Natural killer cell (primary cell): ENCODE data around the gene RRP12. TPM values are rescaled to one million over a fixed set of nuclear protein-coding genes. Genes with fewer than 3 reads are reported as not detected.
"Not testable (repeated sequence)": the region's sequence is repeated elsewhere in the genome, so short reads cannot be mapped to it uniquely, and the experiment has no call there.

Experiments
- ATAC-seq, 3 donors: fragments of 150-1000 bp in 2 of 3; fragments of 200-7000 bp in 1 of 3; cut with Tn5 transposase; 1 replicate in 1 of 3; 2 replicates in 2 of 3; pipeline ENCODE4 v1.10.0; 2021; ENCODE audit warnings: mild to moderate bottlenecking in 2 of 3, moderate library complexity in 2 of 3
- DNase-seq, 2 donors: peaks; one replicate each; pipeline versions ENCODE4 v3.0.0 to v3.0.0-alpha.2; 2013 to 2021; ENCODE audit warnings: mixed read lengths in 1 of 2
- H3K27ac ChIP-seq: one replicate; pipeline ENCODE4 v1.5.1; 2013; ENCODE audit warnings: mild to moderate bottlenecking, low read length
- H3K27me3 ChIP-seq: one replicate; pipeline ENCODE4 v1.6.1; 2013; ENCODE audit warnings: low read length; ENCODE audit not compliant: control insufficient read depth, insufficient read depth
- H3K36me3 ChIP-seq: one replicate; pipeline ENCODE4 v1.6.1; 2013; ENCODE audit warnings: low read length; ENCODE audit not compliant: control insufficient read depth, insufficient read depth
- H3K4me1 ChIP-seq: one replicate; pipeline ENCODE4 v1.6.1; 2013; ENCODE audit warnings: low read length; ENCODE audit not compliant: control insufficient read depth, insufficient read depth
- H3K4me3 ChIP-seq: one replicate; pipeline ENCODE4 v1.5.1; 2013; ENCODE audit warnings: low read length
- H3K9me3 ChIP-seq: one replicate; pipeline ENCODE4 v1.6.1; 2013; ENCODE audit warnings: low read length; ENCODE audit not compliant: control insufficient read depth, insufficient read depth
- H3K27ac Mint-ChIP-seq, 2 donors: one replicate each; pipeline ENCODE4 v1.8.0; 2022; ENCODE audit warnings: mild to moderate bottlenecking in 2 of 2, mixed read lengths in 2 of 2, moderate library complexity in 1 of 2
- H3K27me3 Mint-ChIP-seq, 2 donors: one replicate each; pipeline ENCODE4 v1.8.0; 2022; ENCODE audit warnings: low read depth in 2 of 2, mixed read lengths in 2 of 2
- H3K36me3 Mint-ChIP-seq: one replicate; pipeline ENCODE4 v1.8.0; 2022; ENCODE audit warnings: mixed read lengths
- H3K4me1 Mint-ChIP-seq, 2 donors: one replicate each; pipeline ENCODE4 v1.8.0; 2022; ENCODE audit warnings: mixed read lengths in 2 of 2
- H3K4me3 Mint-ChIP-seq: one replicate; pipeline ENCODE4 v1.8.0; 2022; ENCODE audit warnings: mild to moderate bottlenecking, moderate library complexity, mixed read lengths
- H3K9me3 Mint-ChIP-seq, 2 donors: one replicate each; pipeline ENCODE4 v1.8.0; 2022; ENCODE audit warnings: mixed read lengths in 2 of 2
- WGBS: methylation state at CpG from one replicate; pipeline ENCODE4 v1.1.7; 2013; ENCODE audit warnings: missing lambda C conversion rate; ENCODE audit not compliant: insufficient coverage; 5-methylcytosine and 5-hydroxymethylcytosine counted together
- intact Hi-C: fragments of 100-400 bp; cut with micrococcal nuclease; formaldehyde crosslinking; loops from one replicate; pipeline ENCODE4 v1.14.2; 2022
- total RNA-seq, 4 donors: library from RNA; stranded (reverse); fragments of 120-200 nt in 1 of 4; gene quantifications; one replicate each; pipeline versions ENCODE4 v1.2.3 to v1.2.4, GENCODE V29; 2013 to 2022
- TF ChIP-seq, protein P1 (sequence below): fragments of 200-600 bp; IDR thresholded peaks from one replicate; pipeline ENCODE4 v1.8.0; 2022; ENCODE audit warnings: antibody characterized with exemption

The RRP12 gene
- total RNA-seq, 3 donors from 2014 or later (not counting 1 experiment from before 2014, with no cell fraction given) = 60.1 to 234 (median 79.2) TPM

GRCh38 chr10:97426776-97427570, 25.8 kb upstream of the RRP12 start:
- WGBS = 30% methylated on average over 32 of the region's 34 CpGs
- Mint-ChIP-seq H3K36me3 (no peaks in the 10 kb centered on the region), H3K4me1 (peaks cover 19 to 37% of the 10 kb centered on the region in 2 donors), H3K27ac (peak overlapping the region; percentile 86 to 95), H3K4me3 (peak overlapping the region; percentile 88), H3K9me3 (no peaks in the 10 kb centered on the region), H3K27me3 (no peaks in the 10 kb centered on the region)
- Histone ChIP-seq H3K36me3 (peaks cover 20% of the 10 kb centered on the region), H3K9me3 (no peaks in the 10 kb centered on the region), H3K4me3 (peak overlapping the region; percentile 88), H3K4me1 (peaks cover 38% of the 10 kb centered on the region), H3K27ac (peak overlapping the region; percentile 79), H3K27me3 (no peaks in the 10 kb centered on the region)
- TF ChIP-seq, protein P1, sequence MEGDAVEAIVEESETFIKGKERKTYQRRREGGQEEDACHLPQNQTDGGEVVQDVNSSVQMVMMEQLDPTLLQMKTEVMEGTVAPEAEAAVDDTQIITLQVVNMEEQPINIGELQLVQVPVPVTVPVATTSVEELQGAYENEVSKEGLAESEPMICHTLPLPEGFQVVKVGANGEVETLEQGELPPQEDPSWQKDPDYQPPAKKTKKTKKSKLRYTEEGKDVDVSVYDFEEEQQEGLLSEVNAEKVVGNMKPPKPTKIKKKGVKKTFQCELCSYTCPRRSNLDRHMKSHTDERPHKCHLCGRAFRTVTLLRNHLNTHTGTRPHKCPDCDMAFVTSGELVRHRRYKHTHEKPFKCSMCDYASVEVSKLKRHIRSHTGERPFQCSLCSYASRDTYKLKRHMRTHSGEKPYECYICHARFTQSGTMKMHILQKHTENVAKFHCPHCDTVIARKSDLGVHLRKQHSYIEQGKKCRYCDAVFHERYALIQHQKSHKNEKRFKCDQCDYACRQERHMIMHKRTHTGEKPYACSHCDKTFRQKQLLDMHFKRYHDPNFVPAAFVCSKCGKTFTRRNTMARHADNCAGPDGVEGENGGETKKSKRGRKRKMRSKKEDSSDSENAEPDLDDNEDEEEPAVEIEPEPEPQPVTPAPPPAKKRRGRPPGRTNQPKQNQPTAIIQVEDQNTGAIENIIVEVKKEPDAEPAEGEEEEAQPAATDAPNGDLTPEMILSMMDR = no peak
- DNase-seq (peak in 1 of 2 donors; percentile 40), ATAC-seq (no peak)
- intact Hi-C loops = loop anchor here (1.0 to 5.0 kb wide), 3 partner anchors 19 to 70 kb away; partner anchors contain the start of genes EXOSC1, MMS19, UBTD1 and ZDHHC16

- peak within 1 kb of the TSS; percentile 89 for H3K4me3 Mint-ChIP-seq
- intact Hi-C loops = loop anchor here (1.0 to 5.0 kb wide), 3 partner anchors 19 to 71 kb away; partner anchors contain the start of genes EXOSC1, MMS19, UBTD1 and ZDHHC16
Observed at GRCh38 chr10:97425964-97426775, 25.0 kb upstream of the RRP12 start, which contains the start of gene PGAM1. TSS of gene PGAM1 (plus strand) at chr10:97426191. CDS start at chr10:97426308, 117 bp downstream.

GRCh38 chr10:97423757-97424098, 22.6 kb upstream of the RRP12 start:
- H3K36me3 Mint-ChIP-seq, H3K9me3 ChIP-seq, intact Hi-C loops, ATAC-seq, H3K4me3 Mint-ChIP-seq, H3K36me3 ChIP-seq, H3K27me3 ChIP-seq, H3K9me3 Mint-ChIP-seq, H3K27ac ChIP-seq, H3K27me3 Mint-ChIP-seq, H3K4me3 ChIP-seq, DNase-seq: not testable (repeated sequence)
- 86% methylated on average over 6 of the region's 8 CpGs for WGBS
- peaks cover 46% of the 10 kb centered on the region for H3K4me1 ChIP-seq
- peak overlapping the region in 1 of 2 donors; percentile 16 for H3K27ac Mint-ChIP-seq
- H3K4me1 Mint-ChIP-seq = peaks cover 23 to 50% of the 10 kb centered on the region in 2 donors

More at GRCh38 chr10:97425964-97426775, 25.0 kb upstream of the RRP12 start, which contains the start of gene PGAM1:
- DNase-seq (peak; percentile 93 to 99), ATAC-seq (peak; percentile 88 to 94 (median 89))
- H3K27ac Mint-ChIP-seq = peak within 1 kb of the TSS; percentile 86 to 95
- Histone ChIP-seq H3K4me3 (peak within 1 kb of the TSS; percentile 88), H3K4me1 (peaks cover 38% of the 10 kb centered on the region), H3K27me3 (no peaks in the 10 kb centered on the region), H3K27ac (peak within 1 kb of the TSS; percentile 88), H3K36me3 (peaks cover 12% of the 10 kb centered on the region), H3K9me3 (no peaks in the 10 kb centered on the region)
- H3K4me1 Mint-ChIP-seq = peaks cover 19 to 37% of the 10 kb centered on the region in 2 donors
- no peaks in the 10 kb centered on the region for H3K9me3 Mint-ChIP-seq
- TF ChIP-seq, protein P1 = peak; percentile 56
- under 1% methylated on average over 82 of the region's 90 CpGs for WGBS
- no peaks in the 10 kb centered on the region for H3K36me3 Mint-ChIP-seq
- no peaks in the 10 kb centered on the region for H3K27me3 Mint-ChIP-seq
